Astrocyte (in vitro differentiated cells and primary cell): ENCODE measurements around the gene CELF6. TPM values are rescaled to one million over a fixed set of nuclear protein-coding genes. Genes with fewer than 3 reads are reported as not detected.

ENCODE experiments used
- DNase-seq: peaks from one replicate; pipeline ENCODE4 v3.0.0-alpha.2; 2010; ENCODE audit warnings: low read depth
- FAIRE-seq: peaks from 2 replicates; lab custom pipeline; 2011; peaks lifted over from hg19 to GRCh38; lab: Jason Lieb, UNC
- H2AFZ ChIP-seq: 2 replicates; pipeline ENCODE4 v1.6.0; 2012; ENCODE audit warnings: low read depth, low read length, inconsistent platforms
- H3K27ac ChIP-seq: 2 replicates; pipeline ENCODE4 v1.5.1; 2011; ENCODE audit warnings: low read depth, low read length, inconsistent platforms
- H3K27me3 ChIP-seq: 2 replicates; pipeline ENCODE4 v1.6.0; 2011; ENCODE audit warnings: low read length, inconsistent platforms; ENCODE audit not compliant: insufficient read depth
- H3K36me3 ChIP-seq: 2 replicates; pipeline ENCODE4 v1.5.1; 2011; ENCODE audit warnings: low read length, inconsistent platforms; ENCODE audit not compliant: insufficient read depth
- H3K4me1 ChIP-seq: 2 replicates; pipeline ENCODE4 v1.5.1; 2011; ENCODE audit warnings: low read length, inconsistent platforms; ENCODE audit not compliant: insufficient read depth
- H3K4me2 ChIP-seq: 2 replicates; pipeline ENCODE4 v1.6.0; 2012; ENCODE audit warnings: low read length, inconsistent platforms
- H3K4me3 ChIP-seq: 2 replicates; pipeline ENCODE4 v1.5.1; 2011; ENCODE audit warnings: low read depth, mild to moderate bottlenecking, low read length, inconsistent platforms; ENCODE audit not compliant: insufficient read depth
- H3K79me2 ChIP-seq: 2 replicates; pipeline ENCODE4 v1.6.0; 2012; ENCODE audit warnings: mild to moderate bottlenecking, low read length, inconsistent platforms; ENCODE audit not compliant: insufficient read depth
- H3K9ac ChIP-seq: 2 replicates; pipeline ENCODE4 v1.6.0; 2012; ENCODE audit warnings: mild to moderate bottlenecking, low read length, inconsistent platforms
- H3K9me3 ChIP-seq: 2 replicates; pipeline ENCODE4 v1.5.1; 2012; ENCODE audit warnings: low read depth, mild to moderate bottlenecking, low read length, inconsistent platforms; ENCODE audit not compliant: insufficient read depth
- H4K20me1 ChIP-seq: 2 replicates; pipeline ENCODE4 v1.6.0; 2012; ENCODE audit warnings: low read length, inconsistent platforms; ENCODE audit not compliant: insufficient read depth
- H3K27ac Mint-ChIP-seq: one replicate; pipeline ENCODE4 v1.8.0; 2021; ENCODE audit warnings: mild to moderate bottlenecking, mixed read lengths; ENCODE audit not compliant: unreplicated experiment
- H3K27me3 Mint-ChIP-seq: one replicate; pipeline ENCODE4 v1.8.0; 2021; ENCODE audit warnings: low read depth, mixed read lengths; ENCODE audit not compliant: unreplicated experiment
- H3K36me3 Mint-ChIP-seq: one replicate; pipeline ENCODE4 v1.8.0; 2021; ENCODE audit warnings: low read depth, mixed read lengths; ENCODE audit not compliant: unreplicated experiment
- H3K4me1 Mint-ChIP-seq: one replicate; pipeline ENCODE4 v1.8.0; 2021; ENCODE audit warnings: low read depth, mixed read lengths; ENCODE audit not compliant: unreplicated experiment
- H3K4me3 Mint-ChIP-seq: one replicate; pipeline ENCODE4 v1.8.0; 2021; ENCODE audit warnings: mild to moderate bottlenecking, moderate library complexity, mixed read lengths; ENCODE audit not compliant: unreplicated experiment
- H3K9me3 Mint-ChIP-seq: one replicate; pipeline ENCODE4 v1.8.0; 2021; ENCODE audit warnings: mild to moderate bottlenecking, mixed read lengths; ENCODE audit not compliant: unreplicated experiment
- CTCF ChIP-seq: IDR thresholded peaks from 2 replicates; pipeline ENCODE4 v1.5.1; 2011; ENCODE audit warnings: low read depth, mild to moderate bottlenecking, inconsistent platforms, low read length, moderate library complexity; ENCODE audit not compliant: insufficient read depth
- EZH2 ChIP-seq: IDR thresholded peaks from 2 replicates; pipeline ENCODE4 v1.6.1; 2012; ENCODE audit warnings: mild to moderate bottlenecking, low read length, inconsistent platforms; ENCODE audit not compliant: insufficient read depth
- total RNA-seq: library from RNA; stranded (reverse); gene quantifications from 2 replicates; pipeline ENCODE4 v1.2.1, GENCODE V29; 2021

The CELF6 gene
- total RNA-seq, 1 donor from 2014 or later, result not detected

GRCh38 chr15:72334842-72335241 is 14.9 kb upstream of the CELF6 start:
- DNase-seq, result no peak
- Histone ChIP-seq H3K9ac (no peak overlapping the region), H3K36me3 (no peaks in the 10 kb centered on the region), H3K27me3 (no peaks in the 10 kb centered on the region), H3K4me3 (no peak overlapping the region), H3K4me2 (no peak overlapping the region), H4K20me1 (no peaks in the 10 kb centered on the region), H3K79me2 (no peaks in the 10 kb centered on the region), H3K27ac (no peak overlapping the region), H3K9me3 (no peaks in the 10 kb centered on the region), H3K4me1 (peaks cover under 1% of the 10 kb centered on the region), H2AFZ (no peak overlapping the region)
- peaks cover 5% of the 10 kb centered on the region for H3K36me3 Mint-ChIP-seq
- no peaks in the 10 kb centered on the region for H3K9me3 Mint-ChIP-seq
- H3K4me1 Mint-ChIP-seq, result peaks cover 2% of the 10 kb centered on the region
- no peaks in the 10 kb centered on the region for H3K27me3 Mint-ChIP-seq
- no peak for FAIRE-seq
- no peak overlapping the region for H3K27ac Mint-ChIP-seq
- TF ChIP-seq EZH2 (no peak), CTCF (no peak)
- H3K4me3 Mint-ChIP-seq, result no peak overlapping the region

GRCh38 chr15:72331021-72331420 is 11.1 kb upstream of the CELF6 start:
- no peaks in the 10 kb centered on the region for H3K9me3 ChIP-seq
- TF ChIP-seq CTCF, result no peak
- TF ChIP-seq EZH2, result no peak
- H3K27ac ChIP-seq, result no peak overlapping the region
- Mint-ChIP-seq H3K4me1 (no peaks in the 10 kb centered on the region), H3K36me3 (peaks cover 7% of the 10 kb centered on the region), H3K4me3 (no peak overlapping the region), H3K27ac (no peak overlapping the region), H3K27me3 (no peaks in the 10 kb centered on the region), H3K9me3 (no peaks in the 10 kb centered on the region)
- FAIRE-seq, result no peak
- H4K20me1 ChIP-seq, result no peaks in the 10 kb centered on the region
- H3K9ac ChIP-seq, result no peak overlapping the region
- no peak overlapping the region for H2AFZ ChIP-seq
- H3K27me3 ChIP-seq, result no peaks in the 10 kb centered on the region
- DNase-seq, result no peak
- H3K4me3 ChIP-seq, result no peak overlapping the region
- H3K4me2 ChIP-seq, result no peak overlapping the region
- H3K79me2 ChIP-seq, result no peaks in the 10 kb centered on the region
- no peaks in the 10 kb centered on the region for H3K4me1 ChIP-seq
- H3K36me3 ChIP-seq, result no peaks in the 10 kb centered on the region

GRCh38 chr15:72323752-72324151 is 3.8 kb upstream of the CELF6 start:
- H3K9me3 ChIP-seq, result no peaks in the 10 kb centered on the region
- Mint-ChIP-seq H3K4me3 (no peak overlapping the region), H3K9me3 (peaks cover 2% of the 10 kb centered on the region), H3K4me1 (peaks cover 7% of the 10 kb centered on the region), H3K27ac (no peak overlapping the region), H3K27me3 (peaks cover 6% of the 10 kb centered on the region), H3K36me3 (peaks cover 3% of the 10 kb centered on the region)
- H3K36me3 ChIP-seq, result no peaks in the 10 kb centered on the region
- H3K4me3 ChIP-seq, result no peak overlapping the region
- H3K79me2 ChIP-seq, result no peaks in the 10 kb centered on the region
- no peak overlapping the region for H3K27ac ChIP-seq
- DNase-seq (no peak), FAIRE-seq (no peak)
- no peak overlapping the region for H3K9ac ChIP-seq
- H3K27me3 ChIP-seq, result peaks cover 6% of the 10 kb centered on the region
- H4K20me1 ChIP-seq, result no peaks in the 10 kb centered on the region
- no peak for TF ChIP-seq CTCF
- no peak for TF ChIP-seq EZH2
- no peak overlapping the region for H3K4me2 ChIP-seq
- peaks cover 4% of the 10 kb centered on the region for H3K4me1 ChIP-seq
- no peak overlapping the region for H2AFZ ChIP-seq
